Hepatocyte (in vitro differentiated cells): ENCODE results near the gene DMRT1.

ENCODE experiments used
- EZH2phosphoT487 ChIP-seq: fragments of 200-600 bp; sonication (generic); IDR thresholded peaks from one replicate; pipeline ENCODE4 v1.6.1; 2018; ENCODE audit warnings: antibody characterized with exemption, mild to moderate bottlenecking, low read depth, moderate library complexity; ENCODE audit not compliant: unreplicated experiment, severe bottlenecking
- TF ChIP-seq, protein P1 (sequence below): fragments of 200-600 bp; sonication (generic); IDR thresholded peaks from 2 replicates; pipeline ENCODE4 v1.5.1; 2016; ENCODE audit warnings: antibody characterized with exemption, mild to moderate bottlenecking; ENCODE audit not compliant: poor library complexity

DNA sequence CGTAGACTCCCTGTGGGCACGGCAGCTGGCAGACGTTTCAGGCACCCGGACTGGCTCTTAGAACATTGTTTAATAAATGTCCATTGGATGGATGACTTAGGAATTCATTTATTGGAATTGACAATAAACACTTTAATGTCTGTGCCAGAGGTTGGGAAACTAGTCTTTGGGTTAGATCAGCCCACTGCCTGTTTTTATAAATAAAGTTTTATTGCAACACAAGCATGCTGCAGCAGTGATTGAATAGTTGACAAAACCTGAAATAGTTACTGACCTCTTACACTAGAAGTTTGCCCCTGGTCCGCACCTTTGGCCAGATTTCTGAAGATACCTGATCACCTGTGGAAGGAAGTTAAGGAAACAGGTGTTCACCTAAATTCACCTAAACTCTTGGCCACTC is 51.6 kb downstream of the DMRT1 start:
- TF ChIP-seq, protein P1, sequence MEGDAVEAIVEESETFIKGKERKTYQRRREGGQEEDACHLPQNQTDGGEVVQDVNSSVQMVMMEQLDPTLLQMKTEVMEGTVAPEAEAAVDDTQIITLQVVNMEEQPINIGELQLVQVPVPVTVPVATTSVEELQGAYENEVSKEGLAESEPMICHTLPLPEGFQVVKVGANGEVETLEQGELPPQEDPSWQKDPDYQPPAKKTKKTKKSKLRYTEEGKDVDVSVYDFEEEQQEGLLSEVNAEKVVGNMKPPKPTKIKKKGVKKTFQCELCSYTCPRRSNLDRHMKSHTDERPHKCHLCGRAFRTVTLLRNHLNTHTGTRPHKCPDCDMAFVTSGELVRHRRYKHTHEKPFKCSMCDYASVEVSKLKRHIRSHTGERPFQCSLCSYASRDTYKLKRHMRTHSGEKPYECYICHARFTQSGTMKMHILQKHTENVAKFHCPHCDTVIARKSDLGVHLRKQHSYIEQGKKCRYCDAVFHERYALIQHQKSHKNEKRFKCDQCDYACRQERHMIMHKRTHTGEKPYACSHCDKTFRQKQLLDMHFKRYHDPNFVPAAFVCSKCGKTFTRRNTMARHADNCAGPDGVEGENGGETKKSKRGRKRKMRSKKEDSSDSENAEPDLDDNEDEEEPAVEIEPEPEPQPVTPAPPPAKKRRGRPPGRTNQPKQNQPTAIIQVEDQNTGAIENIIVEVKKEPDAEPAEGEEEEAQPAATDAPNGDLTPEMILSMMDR, result no peak
- TF ChIP-seq EZH2phosphoT487, result no peak
